ENCODE results near the gene ANKRD33B.

DNA sequence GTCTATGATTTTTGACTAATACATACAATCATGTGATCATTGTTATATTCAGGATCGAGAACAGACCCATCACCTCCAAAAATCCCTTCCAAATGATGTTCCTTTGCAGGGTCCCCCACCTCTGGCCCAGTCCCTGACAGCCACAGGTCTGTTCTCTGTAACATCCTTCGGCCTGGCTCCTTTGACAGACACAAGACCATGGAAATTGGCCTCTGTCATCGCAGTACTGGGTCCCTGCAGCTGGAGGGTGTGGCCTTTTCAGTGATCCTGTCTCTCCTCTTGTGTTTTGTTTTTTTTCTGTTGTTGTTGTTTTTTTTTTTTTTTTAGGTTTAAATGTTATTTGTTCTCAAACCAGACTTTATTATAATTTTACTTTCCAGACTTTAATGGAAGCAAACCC, 27.4 kb upstream of the ANKRD33B start:
- TF ChIP-seq POLR2AphosphoS5 (IDR thresholded peaks at IDR 0.05): no peak
- TF ChIP-seq, protein P1, sequence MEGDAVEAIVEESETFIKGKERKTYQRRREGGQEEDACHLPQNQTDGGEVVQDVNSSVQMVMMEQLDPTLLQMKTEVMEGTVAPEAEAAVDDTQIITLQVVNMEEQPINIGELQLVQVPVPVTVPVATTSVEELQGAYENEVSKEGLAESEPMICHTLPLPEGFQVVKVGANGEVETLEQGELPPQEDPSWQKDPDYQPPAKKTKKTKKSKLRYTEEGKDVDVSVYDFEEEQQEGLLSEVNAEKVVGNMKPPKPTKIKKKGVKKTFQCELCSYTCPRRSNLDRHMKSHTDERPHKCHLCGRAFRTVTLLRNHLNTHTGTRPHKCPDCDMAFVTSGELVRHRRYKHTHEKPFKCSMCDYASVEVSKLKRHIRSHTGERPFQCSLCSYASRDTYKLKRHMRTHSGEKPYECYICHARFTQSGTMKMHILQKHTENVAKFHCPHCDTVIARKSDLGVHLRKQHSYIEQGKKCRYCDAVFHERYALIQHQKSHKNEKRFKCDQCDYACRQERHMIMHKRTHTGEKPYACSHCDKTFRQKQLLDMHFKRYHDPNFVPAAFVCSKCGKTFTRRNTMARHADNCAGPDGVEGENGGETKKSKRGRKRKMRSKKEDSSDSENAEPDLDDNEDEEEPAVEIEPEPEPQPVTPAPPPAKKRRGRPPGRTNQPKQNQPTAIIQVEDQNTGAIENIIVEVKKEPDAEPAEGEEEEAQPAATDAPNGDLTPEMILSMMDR (IDR thresholded peaks at IDR 0.05): no peak

All from suprapubic skin (tissue), 3 donors.